Osteoblast (primary cell): Measurements from ENCODE around the gene EI24. TPM values are rescaled to one million over a fixed set of nuclear protein-coding genes. Genes with fewer than 3 reads are reported as not detected.

Experiments
- DNase-seq: peaks from one replicate; pipeline ENCODE4 v3.0.0; 2011; ENCODE audit warnings: low spot score, mixed read lengths; ENCODE audit not compliant: insufficient read length; ENCODE audit errors: missing footprints
- H2AFZ ChIP-seq: 2 replicates; pipeline ENCODE4 v1.6.0; 2011; ENCODE audit warnings: mild to moderate bottlenecking, low read length
- H3K27ac ChIP-seq: 2 replicates; pipeline ENCODE4 v1.5.1; 2011; ENCODE audit warnings: mild to moderate bottlenecking, low read depth, low read length, moderate library complexity
- H3K27me3 ChIP-seq: 2 replicates; pipeline ENCODE4 v1.6.0; 2012; ENCODE audit warnings: mild to moderate bottlenecking, control low read depth, inconsistent platforms, low read length, moderate library complexity; ENCODE audit not compliant: insufficient read depth
- H3K36me3 ChIP-seq: 2 replicates; pipeline ENCODE4 v1.5.1; 2011; ENCODE audit warnings: mild to moderate bottlenecking, low read length, control low read depth, moderate library complexity; ENCODE audit not compliant: insufficient read depth
- H3K4me1 ChIP-seq: 2 replicates; pipeline ENCODE4 v1.5.1; 2011; ENCODE audit warnings: mild to moderate bottlenecking, low read length, control low read depth, moderate library complexity; ENCODE audit not compliant: insufficient read depth
- H3K4me2 ChIP-seq: 2 replicates; pipeline ENCODE4 v1.6.0; 2011; ENCODE audit warnings: mild to moderate bottlenecking, low read length; ENCODE audit not compliant: insufficient read depth
- H3K4me3 ChIP-seq: fragments of 200-600 bp; sonication (generic); 3 replicates; pipeline ENCODE4 v1.5.1; 2012; ENCODE audit warnings: mild to moderate bottlenecking, low read length, inconsistent platforms; ENCODE audit not compliant: insufficient read depth
- H3K79me2 ChIP-seq: 2 replicates; pipeline ENCODE4 v1.6.0; 2012; ENCODE audit warnings: mild to moderate bottlenecking, low read length, control low read depth, inconsistent platforms; ENCODE audit not compliant: insufficient read depth
- H3K9me3 ChIP-seq: 2 replicates; pipeline ENCODE4 v1.5.1; 2011; ENCODE audit warnings: low read depth, low read length, control low read depth
- H4K20me1 ChIP-seq: 2 replicates; pipeline ENCODE4 v1.6.0; 2012; ENCODE audit warnings: mild to moderate bottlenecking, low read length, control low read depth; ENCODE audit not compliant: insufficient read depth
- total RNA-seq: library from RNA; depleted of rRNA; stranded (reverse); fragments of >200 nt; gene quantifications from 2 replicates; pipeline ENCODE4 v1.2.3, GENCODE V29; 2012
- TF ChIP-seq, protein P1 (sequence below): IDR thresholded peaks from 2 replicates; pipeline ENCODE4 v1.5.1; 2011; ENCODE audit warnings: mild to moderate bottlenecking, low read depth, low read length, moderate library complexity; ENCODE audit errors: extremely low read depth

The EI24 gene
- total RNA-seq, 1 donor, result 76.0 TPM

- peak overlapping the region; percentile 89 for H3K4me2 ChIP-seq
- H3K9me3 ChIP-seq, result no peaks in the 10 kb centered on the region
- DNase-seq, result no peak
- peaks cover 13% of the 10 kb centered on the region for H3K4me1 ChIP-seq
- peaks cover 6% of the 10 kb centered on the region for H3K36me3 ChIP-seq
- peaks cover 61% of the 10 kb centered on the region for H3K79me2 ChIP-seq
- peak overlapping the region; percentile 87 for H3K4me3 ChIP-seq
- H4K20me1 ChIP-seq, result peaks cover 7% of the 10 kb centered on the region
- H3K27ac ChIP-seq, result peak overlapping the region; percentile 99
- TF ChIP-seq, protein P1, sequence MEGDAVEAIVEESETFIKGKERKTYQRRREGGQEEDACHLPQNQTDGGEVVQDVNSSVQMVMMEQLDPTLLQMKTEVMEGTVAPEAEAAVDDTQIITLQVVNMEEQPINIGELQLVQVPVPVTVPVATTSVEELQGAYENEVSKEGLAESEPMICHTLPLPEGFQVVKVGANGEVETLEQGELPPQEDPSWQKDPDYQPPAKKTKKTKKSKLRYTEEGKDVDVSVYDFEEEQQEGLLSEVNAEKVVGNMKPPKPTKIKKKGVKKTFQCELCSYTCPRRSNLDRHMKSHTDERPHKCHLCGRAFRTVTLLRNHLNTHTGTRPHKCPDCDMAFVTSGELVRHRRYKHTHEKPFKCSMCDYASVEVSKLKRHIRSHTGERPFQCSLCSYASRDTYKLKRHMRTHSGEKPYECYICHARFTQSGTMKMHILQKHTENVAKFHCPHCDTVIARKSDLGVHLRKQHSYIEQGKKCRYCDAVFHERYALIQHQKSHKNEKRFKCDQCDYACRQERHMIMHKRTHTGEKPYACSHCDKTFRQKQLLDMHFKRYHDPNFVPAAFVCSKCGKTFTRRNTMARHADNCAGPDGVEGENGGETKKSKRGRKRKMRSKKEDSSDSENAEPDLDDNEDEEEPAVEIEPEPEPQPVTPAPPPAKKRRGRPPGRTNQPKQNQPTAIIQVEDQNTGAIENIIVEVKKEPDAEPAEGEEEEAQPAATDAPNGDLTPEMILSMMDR, result no peak
- no peaks in the 10 kb centered on the region for H3K27me3 ChIP-seq
- H2AFZ ChIP-seq, result peak overlapping the region; percentile 79
Measured at GRCh38 chr11:125593114-125593820, 24.0 kb downstream of the EI24 start.

DNA sequence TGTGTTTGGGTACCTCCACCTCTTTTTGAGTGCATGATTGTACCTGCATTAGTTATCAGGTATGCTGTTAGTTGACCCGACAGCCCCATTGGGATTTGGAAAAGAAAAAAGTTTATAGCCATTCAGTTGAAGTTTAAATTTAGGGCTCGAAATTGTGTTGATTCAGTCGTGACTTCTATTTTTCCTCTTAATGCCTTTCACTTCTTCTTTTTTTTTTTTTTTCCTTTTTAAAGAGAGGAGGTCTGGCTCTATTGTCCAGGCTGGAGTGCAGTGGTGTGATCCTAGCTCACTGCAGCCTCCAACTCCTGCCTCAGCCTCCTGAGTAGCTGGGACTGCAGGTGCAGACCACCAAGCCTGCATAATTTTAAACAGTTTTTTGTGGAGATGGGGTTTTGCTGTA, 25.7 kb downstream of the EI24 start:
- TF ChIP-seq, protein P1, result no peak
- Histone ChIP-seq H3K4me1 (peaks cover 13% of the 10 kb centered on the region), H3K27me3 (no peaks in the 10 kb centered on the region), H3K27ac (no peak overlapping the region), H3K4me3 (no peak overlapping the region), H2AFZ (no peak overlapping the region), H4K20me1 (peaks cover 7% of the 10 kb centered on the region), H3K36me3 (peaks cover 13% of the 10 kb centered on the region), H3K4me2 (no peak overlapping the region), H3K9me3 (no peaks in the 10 kb centered on the region), H3K79me2 (peaks cover 72% of the 10 kb centered on the region)
- DNase-seq, result no peak

- H3K36me3 ChIP-seq, result peaks cover 64% of the 10 kb centered on the region
- H3K27me3 ChIP-seq, result no peaks in the 10 kb centered on the region
- peaks cover 5% of the 10 kb centered on the region for H4K20me1 ChIP-seq
- no peaks in the 10 kb centered on the region for H3K9me3 ChIP-seq
- no peak overlapping the region for H3K27ac ChIP-seq
- DNase-seq, result no peak
- no peak overlapping the region for H3K4me3 ChIP-seq
- no peak overlapping the region for H2AFZ ChIP-seq
- H3K79me2 ChIP-seq, result peaks cover 53% of the 10 kb centered on the region
- TF ChIP-seq, protein P1, result no peak
- H3K4me2 ChIP-seq, result no peak overlapping the region
- peaks cover 14% of the 10 kb centered on the region for H3K4me1 ChIP-seq
Measured at GRCh38 chr11:125600663-125601062, 31.4 kb downstream of the EI24 start.

DNA sequence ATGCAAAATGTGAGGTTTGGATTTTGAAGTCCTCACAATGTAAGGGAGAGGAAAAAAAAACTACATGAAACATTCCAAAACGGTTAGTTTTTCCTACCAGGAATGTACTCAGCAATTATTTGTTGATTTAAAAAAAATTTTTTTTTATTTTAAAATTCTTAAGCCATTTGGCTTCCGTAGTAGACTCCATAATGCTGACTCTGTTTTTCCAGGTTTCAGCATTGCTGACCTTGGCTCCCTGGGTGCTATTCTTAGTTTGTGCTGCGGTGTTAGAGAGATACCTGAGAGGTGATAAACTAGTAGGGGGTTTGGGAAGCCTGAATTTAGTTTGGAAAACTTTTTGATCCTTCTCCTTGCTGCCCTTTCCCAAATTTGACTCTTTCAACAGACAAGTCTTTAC, 33.9 kb downstream of the EI24 start:
- Histone ChIP-seq H3K4me2 (peak overlapping the region; percentile 18), H3K27ac (peak overlapping the region; percentile 78)
- TF ChIP-seq, protein P1, result no peak

More for the DNA sequence above, 33.9 kb downstream of the EI24 start:
- no peak overlapping the region for H2AFZ ChIP-seq
- DNase-seq, result peak; percentile 65
- peaks cover 82% of the 10 kb centered on the region for H3K36me3 ChIP-seq
- H3K4me1 ChIP-seq, result peaks cover 14% of the 10 kb centered on the region
- peaks cover 3% of the 10 kb centered on the region for H4K20me1 ChIP-seq
- no peaks in the 10 kb centered on the region for H3K9me3 ChIP-seq
- H3K4me3 ChIP-seq, result no peak overlapping the region
- no peaks in the 10 kb centered on the region for H3K27me3 ChIP-seq
- peaks cover 30% of the 10 kb centered on the region for H3K79me2 ChIP-seq
